Measurements from ENCODE around the gene H2AZ1.
"Not testable (repeated sequence)": the region's sequence is repeated elsewhere in the genome, so short reads cannot be mapped to it uniquely, and the experiment has no call there.

The H2AZ1 gene

DNA sequence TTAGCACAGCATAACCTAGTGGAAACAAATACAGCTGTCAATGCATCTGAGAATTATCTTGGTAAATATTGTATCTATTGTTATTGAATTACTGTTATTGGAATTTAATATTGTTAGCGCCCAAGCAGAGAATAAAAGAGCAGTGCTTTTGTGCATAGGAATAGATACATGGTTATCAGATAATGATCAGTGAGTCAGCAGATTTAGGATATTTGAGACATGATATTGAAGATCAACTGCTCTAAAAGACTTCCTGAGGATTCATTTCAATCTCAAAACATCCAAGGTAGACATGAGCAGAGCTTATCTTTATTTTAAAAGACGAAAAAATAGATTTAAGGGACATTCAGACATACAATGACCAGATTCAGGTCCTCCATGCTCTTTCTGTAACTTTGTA is 10.6 kb upstream of the H2AZ1 start:
- Mint-ChIP-seq H3K4me3 (no peak overlapping the region), H3K27me3 (peaks cover 0 to 4% of the 10 kb centered on the region in 2 donors), H3K9me3 (peaks cover 0 to 4% of the 10 kb centered on the region in 2 donors), H3K36me3 (peaks cover 5 to 18% of the 10 kb centered on the region in 2 donors), H3K27ac (no peak overlapping the region), H3K4me1 (no peaks in the 10 kb centered on the region)
- ATAC-seq (replicated peaks): no peak
- no peak for DNase-seq

DNA sequence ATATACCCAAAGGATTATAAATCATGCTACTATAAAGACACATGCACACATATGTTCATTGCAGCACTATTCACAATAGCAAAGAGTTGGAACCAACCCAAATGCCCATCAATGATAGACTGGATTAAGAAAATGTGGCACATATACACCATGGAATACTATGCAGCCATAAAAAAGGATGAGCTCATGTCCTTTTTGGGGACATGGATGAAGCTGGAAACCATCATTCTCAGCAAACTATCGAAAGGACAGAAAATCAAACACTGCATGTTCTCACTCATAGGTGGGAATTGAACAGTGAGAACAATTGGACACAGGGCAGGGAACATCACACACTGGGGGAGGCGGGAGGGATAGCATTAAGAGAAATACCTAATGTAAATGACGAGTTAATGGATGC is 8.1 kb upstream of the H2AZ1 start:
- H3K27ac Mint-ChIP-seq; DNase-seq; H3K27me3 Mint-ChIP-seq; ATAC-seq (replicated peaks); H3K4me1 Mint-ChIP-seq; H3K4me3 Mint-ChIP-seq; H3K9me3 Mint-ChIP-seq: not testable (repeated sequence)
- H3K36me3 Mint-ChIP-seq: peaks cover 5 to 19% of the 10 kb centered on the region in 2 donors

GRCh38 chr4:99950913-99951254 is 809 bp upstream of the H2AZ1 start:
- no peak for ATAC-seq (replicated peaks)
- H3K4me3 Mint-ChIP-seq: no peak overlapping the region
- peaks cover 3 to 17% of the 10 kb centered on the region in 2 donors for H3K4me1 Mint-ChIP-seq
- H3K9me3 Mint-ChIP-seq: peaks cover 0 to 1% of the 10 kb centered on the region in 2 donors
- H3K36me3 Mint-ChIP-seq: peaks cover 1 to 13% of the 10 kb centered on the region in 2 donors
- no peak overlapping the region for H3K27ac Mint-ChIP-seq
- no peaks in the 10 kb centered on the region for H3K27me3 Mint-ChIP-seq
- no peak for DNase-seq

GRCh38 chr4:99949034-99949998 is 759 bp downstream of the H2AZ1 start:
- peak; percentile 36 to 40 for ATAC-seq (replicated peaks)
- Mint-ChIP-seq H3K36me3 (peaks cover 4 to 17% of the 10 kb centered on the region in 2 donors), H3K27ac (no peak overlapping the region)

DNA sequence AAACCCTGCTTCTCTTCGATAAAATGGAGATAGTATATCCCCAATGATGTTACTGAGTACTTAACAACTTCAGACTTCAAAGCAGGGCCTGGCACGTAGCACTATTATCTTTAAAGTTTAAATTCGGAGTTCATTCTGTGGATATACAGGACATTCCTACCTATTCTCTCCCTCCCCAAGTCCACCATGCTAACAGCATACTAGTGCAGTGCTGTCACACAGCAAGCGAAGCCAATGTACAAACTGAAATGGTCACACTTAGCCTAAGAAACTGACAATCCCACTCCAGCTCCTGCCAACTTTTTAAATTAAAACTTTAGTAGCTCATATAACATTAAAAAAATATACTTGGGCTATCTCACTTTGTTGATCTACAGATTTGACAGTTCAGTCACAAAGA is 2.5 kb downstream of the H2AZ1 start:
- peaks cover 14 to 32% of the 10 kb centered on the region in 2 donors for H3K36me3 Mint-ChIP-seq
- peaks cover 0 to 2% of the 10 kb centered on the region in 2 donors for H3K9me3 Mint-ChIP-seq
- H3K4me3 Mint-ChIP-seq: peak overlapping the region in 1 of 2 donors; percentile 44
- peaks cover 14 to 48% of the 10 kb centered on the region in 2 donors for H3K4me1 Mint-ChIP-seq
- ATAC-seq (replicated peaks): no peak
- H3K27ac Mint-ChIP-seq: peak overlapping the region; percentile 65
- DNase-seq: no peak
- no peaks in the 10 kb centered on the region for H3K27me3 Mint-ChIP-seq

More at GRCh38 chr4:99949034-99949998, 759 bp downstream of the H2AZ1 start:
- no peaks in the 10 kb centered on the region for H3K9me3 Mint-ChIP-seq
- H3K27me3 Mint-ChIP-seq: no peaks in the 10 kb centered on the region
- peaks cover 6 to 33% of the 10 kb centered on the region in 2 donors for H3K4me1 Mint-ChIP-seq
- peak; percentile 82 for DNase-seq
- H3K4me3 Mint-ChIP-seq: no peak overlapping the region

GRCh38 chr4:99947190-99947578 is 2.9 kb downstream of the H2AZ1 start:
- DNase-seq (no peak), ATAC-seq (replicated peaks) (no peak)
- Mint-ChIP-seq H3K27ac (peak overlapping the region; percentile 97), H3K9me3 (peaks cover 0 to 2% of the 10 kb centered on the region in 2 donors), H3K36me3 (peaks cover 14 to 32% of the 10 kb centered on the region in 2 donors), H3K4me3 (peak overlapping the region; percentile 90 to 99), H3K27me3 (no peaks in the 10 kb centered on the region), H3K4me1 (peaks cover 14 to 48% of the 10 kb centered on the region in 2 donors)

DNA sequence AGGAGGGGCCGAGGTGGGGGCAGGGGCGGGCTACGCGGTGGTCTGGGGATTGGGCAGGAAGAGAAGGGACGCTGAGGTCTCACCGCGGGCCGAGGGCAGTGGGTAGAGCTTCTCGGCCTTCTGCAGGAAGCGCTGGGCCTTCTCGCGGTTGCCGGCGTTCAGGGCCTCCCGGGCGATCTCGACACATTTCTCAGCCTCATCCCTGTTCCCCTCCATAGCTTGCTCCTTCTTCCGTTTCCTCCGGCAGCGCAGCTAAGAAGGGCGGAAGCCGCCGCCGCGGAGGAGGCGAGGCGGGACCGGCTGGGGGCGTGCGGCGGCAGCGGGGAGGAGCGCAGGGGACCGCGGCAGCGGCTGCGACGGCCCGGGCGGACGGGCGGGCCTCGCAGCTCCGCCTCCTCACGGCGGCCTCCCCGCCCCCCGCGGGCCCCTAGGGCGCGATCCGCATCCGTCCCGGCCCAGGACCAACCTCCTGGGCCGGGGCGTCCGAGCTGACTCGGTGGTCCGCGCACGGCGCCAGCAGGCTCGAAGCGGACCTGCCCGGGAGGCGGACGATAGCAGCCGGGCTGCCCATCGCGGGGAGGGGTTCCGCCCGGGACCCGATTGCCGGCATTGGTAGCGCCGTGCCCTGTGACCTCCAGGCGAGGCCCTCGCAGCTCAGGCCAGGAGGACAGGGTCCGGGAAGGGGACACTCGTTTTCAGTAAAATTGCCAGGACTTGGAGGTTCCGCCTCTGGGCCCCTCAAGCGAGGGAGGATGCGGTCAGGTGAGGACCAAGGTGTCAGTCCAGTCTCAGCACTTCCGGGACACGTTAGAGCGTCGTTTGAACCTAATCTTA is 3.5 kb downstream of the H2AZ1 start, which contains the start of gene DNAJB14:
TSS of gene DNAJB14 (minus strand) at position 263 of the 834 bp plus-strand sequence. CDS start at position 216, 47 bp downstream.
- Mint-ChIP-seq H3K27me3 (no peaks in the 10 kb centered on the region), H3K27ac (peak within 1 kb of the TSS; percentile 98), H3K4me1 (peaks cover 14 to 48% of the 10 kb centered on the region in 2 donors), H3K9me3 (peaks cover 0 to 2% of the 10 kb centered on the region in 2 donors), H3K4me3 (peak within 1 kb of the TSS; percentile 98 to 99), H3K36me3 (peaks cover 14 to 32% of the 10 kb centered on the region in 2 donors)
- DNase-seq (peak; percentile 72), ATAC-seq (replicated peaks) (peak; percentile 45 to 57)

DNA sequence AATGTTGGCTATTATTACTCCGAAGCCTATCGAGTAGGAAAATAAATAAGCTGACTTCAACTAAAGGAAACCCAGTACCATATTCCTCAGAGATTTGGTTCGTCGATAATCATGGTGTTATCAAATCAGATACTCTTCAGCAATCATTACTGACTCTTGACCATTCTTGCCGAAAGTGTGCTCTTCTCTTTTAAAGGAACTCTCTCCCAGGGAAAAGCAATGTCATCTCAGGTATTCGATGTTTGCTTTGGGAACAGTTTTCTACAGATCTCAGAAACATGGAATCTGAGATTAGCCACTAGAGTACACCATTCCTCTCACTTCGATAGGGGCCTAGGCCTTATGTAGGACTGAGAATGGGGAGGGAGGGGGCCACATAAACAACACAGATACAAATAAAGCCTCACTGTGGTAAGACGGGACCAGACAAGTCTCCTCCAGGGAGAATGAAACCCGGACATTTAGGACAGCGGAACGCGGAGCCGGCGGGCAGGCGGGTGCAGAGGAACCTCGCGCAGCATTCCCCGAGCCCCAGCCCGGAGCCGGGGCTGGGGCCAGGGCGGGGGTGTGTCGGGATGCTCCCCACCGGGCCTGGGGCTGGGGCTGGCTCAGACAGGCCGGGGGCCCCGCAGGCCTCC is 4.2 kb downstream of the H2AZ1 start:
- H3K4me3 Mint-ChIP-seq: peak overlapping the region; percentile 98 to 99
- H3K9me3 Mint-ChIP-seq: peaks cover 0 to 2% of the 10 kb centered on the region in 2 donors
- ATAC-seq (replicated peaks): peak; percentile 3
- peaks cover 14 to 48% of the 10 kb centered on the region in 2 donors for H3K4me1 Mint-ChIP-seq
- peak; percentile 25 for DNase-seq
- peak overlapping the region; percentile 98 for H3K27ac Mint-ChIP-seq
- peaks cover 14 to 37% of the 10 kb centered on the region in 2 donors for H3K36me3 Mint-ChIP-seq
- H3K27me3 Mint-ChIP-seq: no peaks in the 10 kb centered on the region

DNA sequence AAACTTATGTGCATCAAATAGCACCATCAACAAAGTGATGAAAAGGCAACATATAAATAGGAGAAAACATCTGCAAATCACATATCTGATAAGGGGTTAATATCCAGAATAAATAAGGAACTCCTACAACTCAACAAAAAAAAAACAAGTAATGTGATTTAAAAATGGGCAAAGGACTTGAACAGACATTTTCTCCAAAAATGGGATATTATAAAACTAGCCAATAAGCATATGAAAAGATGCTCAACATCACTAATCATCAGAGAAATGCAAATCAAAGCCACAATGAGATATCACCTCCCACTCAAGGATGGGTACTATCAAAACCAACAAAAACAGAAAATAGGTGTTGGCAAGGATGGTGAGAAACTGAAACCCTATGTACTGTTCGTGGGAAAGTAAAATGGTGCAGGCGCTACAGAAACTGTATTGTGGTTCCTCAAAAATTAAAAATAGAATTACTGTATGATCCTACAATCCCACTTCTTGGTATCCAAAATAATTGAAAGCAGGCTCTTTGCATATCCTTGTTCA is 6.1 kb downstream of the H2AZ1 start:
- Mint-ChIP-seq H3K27me3 (no peaks in the 10 kb centered on the region), H3K9me3 (peaks cover 0 to 2% of the 10 kb centered on the region in 2 donors), H3K4me3 (peak overlapping the region; percentile 29 to 65), H3K4me1 (peaks cover 14 to 48% of the 10 kb centered on the region in 2 donors), H3K36me3 (peaks cover 14 to 37% of the 10 kb centered on the region in 2 donors), H3K27ac (no peak overlapping the region)
- ATAC-seq (replicated peaks): no peak
- DNase-seq: no peak

- no peak for ATAC-seq (replicated peaks)
- H3K27ac Mint-ChIP-seq: no peak overlapping the region
- H3K4me1 Mint-ChIP-seq: peaks cover 6 to 22% of the 10 kb centered on the region in 2 donors
- no peaks in the 10 kb centered on the region for H3K27me3 Mint-ChIP-seq
- peaks cover 21 to 46% of the 10 kb centered on the region in 2 donors for H3K36me3 Mint-ChIP-seq
- no peak for DNase-seq
- peaks cover 3 to 4% of the 10 kb centered on the region in 2 donors for H3K9me3 Mint-ChIP-seq
- no peak overlapping the region for H3K4me3 Mint-ChIP-seq
These were observed 11.8 kb downstream of the H2AZ1 start for GRCh38 chr4:99938243-99938753.

- Mint-ChIP-seq H3K36me3 (peaks cover 30 to 50% of the 10 kb centered on the region in 2 donors), H3K27ac (no peak overlapping the region), H3K4me1 (peaks cover 9 to 24% of the 10 kb centered on the region in 2 donors), H3K27me3 (no peaks in the 10 kb centered on the region), H3K9me3 (peaks cover 3 to 4% of the 10 kb centered on the region in 2 donors), H3K4me3 (no peak overlapping the region)
- DNase-seq (no peak), ATAC-seq (replicated peaks) (no peak)
These were observed 15.2 kb downstream of the H2AZ1 start for GRCh38 chr4:99934891-99935290.

- H3K36me3 Mint-ChIP-seq: peaks cover 22 to 28% of the 10 kb centered on the region in 2 donors
- no peak overlapping the region for H3K4me3 Mint-ChIP-seq
- no peak overlapping the region for H3K27ac Mint-ChIP-seq
- H3K9me3 Mint-ChIP-seq: no peaks in the 10 kb centered on the region
- no peaks in the 10 kb centered on the region for H3K27me3 Mint-ChIP-seq
- H3K4me1 Mint-ChIP-seq: peaks cover 6 to 16% of the 10 kb centered on the region in 2 donors
- ATAC-seq (replicated peaks): no peak
- DNase-seq: no peak
These were observed 22.5 kb downstream of the H2AZ1 start for GRCh38 chr4:99927566-99927965.

DNA sequence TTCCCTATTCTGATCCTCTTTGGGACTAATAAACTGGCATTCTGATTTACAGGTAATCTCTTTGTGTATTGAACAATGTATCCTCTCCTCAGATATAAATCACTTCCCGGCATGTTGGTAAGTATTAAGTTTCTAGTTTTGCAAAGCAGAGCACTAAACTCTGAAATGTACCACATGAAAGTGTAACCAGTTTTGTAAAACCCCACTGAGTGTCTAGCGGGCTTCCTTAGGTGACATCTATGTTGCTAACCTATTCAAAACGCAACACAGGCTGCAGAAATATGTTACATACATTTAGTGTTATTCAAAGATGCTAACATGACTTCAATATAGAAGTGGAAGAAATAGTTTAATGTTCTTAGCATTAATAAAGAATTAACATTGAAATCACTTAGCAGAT is 28.9 kb downstream of the H2AZ1 start:
- Mint-ChIP-seq H3K27ac (no peak overlapping the region), H3K36me3 (peaks cover 26 to 43% of the 10 kb centered on the region in 2 donors), H3K9me3 (peaks cover 8 to 9% of the 10 kb centered on the region in 2 donors), H3K27me3 (no peaks in the 10 kb centered on the region), H3K4me1 (peaks cover under 1 to 6% of the 10 kb centered on the region in 2 donors), H3K4me3 (no peak overlapping the region)
- ATAC-seq (replicated peaks): no peak
- DNase-seq: no peak

All from stimulated activated naive B cell treated with anti-CD40 and anti-IgM and Interleukin-4, amounts not matched to agents 10 μg/mL and 1 μg/mL and 100 μg/mL, for 72 hours (primary cell).